Kidney (tissue), 14 donors: ENCODE measurements around the gene SGSH. TPM values are rescaled to one million over a fixed set of nuclear protein-coding genes. Genes with fewer than 3 reads are reported as not detected.

Source experiments
- DNase-seq, 5 donors: peaks; one replicate each; pipeline ENCODE4 v3.0.0-alpha.2; 2013 to 2020
- FAIRE-seq: peaks from 2 replicates; lab custom pipeline; 2012; peaks lifted over from hg19 to GRCh38; lab: Jason Lieb, UNC
- H3K27ac ChIP-seq, 2 donors: one replicate each; pipeline ENCODE4 v1.7.0; 2013; ENCODE audit warnings: low read depth in 2 of 2, low read length in 2 of 2, inconsistent platforms in 1 of 2
- H3K27me3 ChIP-seq: one replicate; pipeline ENCODE4 v1.7.1; 2013; ENCODE audit warnings: low read length, inconsistent platforms; ENCODE audit not compliant: control insufficient read depth, insufficient read depth
- H3K36me3 ChIP-seq, 3 donors: one replicate each; pipeline versions ENCODE4 v1.7.0 to v1.7.1; 2013; ENCODE audit warnings: low read length in 3 of 3, control low read depth in 1 of 3, inconsistent platforms in 1 of 3; ENCODE audit not compliant: insufficient read depth in 3 of 3, control insufficient read depth in 2 of 3
- H3K4me1 ChIP-seq, 3 donors: one replicate each; pipeline versions ENCODE4 v1.7.0 to v1.7.1; 2013; ENCODE audit warnings: low read length in 3 of 3, inconsistent platforms in 1 of 3, low read depth in 1 of 3; ENCODE audit not compliant: control insufficient read depth in 2 of 3, insufficient read depth in 2 of 3
- H3K4me3 ChIP-seq, 3 donors: one replicate each; pipeline versions ENCODE4 v1.7.0 to v1.8.1; 2013; ENCODE audit warnings: low read length in 3 of 3, control low read depth in 1 of 3, inconsistent platforms in 1 of 3
- H3K9ac ChIP-seq, 3 donors: one replicate each; pipeline versions ENCODE4 v1.7.0 to v1.7.1; 2013; ENCODE audit warnings: low read length in 3 of 3, control low read depth in 1 of 3, inconsistent platforms in 1 of 3
- H3K9me3 ChIP-seq, 3 donors: one replicate each; pipeline versions ENCODE4 v1.7.0 to v1.7.1; 2013; ENCODE audit warnings: low read length in 3 of 3, control low read depth in 1 of 3, inconsistent platforms in 1 of 3; ENCODE audit not compliant: control insufficient read depth in 2 of 3, insufficient read depth in 1 of 3
- CTCF ChIP-seq: IDR thresholded peaks from 3 replicates; pipeline ENCODE4 v1.5.1; 2012; ENCODE audit warnings: mild to moderate bottlenecking, moderate library complexity, borderline replicate concordance; ENCODE audit not compliant: insufficient read depth; ENCODE audit errors: extremely low read depth
- intact Hi-C: fragments of 100-400 bp; cut with DNase I; formaldehyde crosslinking; loops from one replicate; pipeline ENCODE4 v1.11.1; 2022
- polyA plus RNA-seq: library from polyadenylated mRNA; stranded (reverse); fragments of 350-450 nt; fragmentation: Illumina TruSeq; extraction: RNeasy Lipid Tissue Mini Kit (QIAGEN cat#74804); gene quantifications from one replicate; pipeline ENCODE4 v1.2.3, GENCODE V29; 2014; ENCODE audit warnings: low read depth, low replicate concordance; ENCODE audit not compliant: insufficient read depth
- total RNA-seq: library from RNA; stranded (reverse); fragmentation: NEBNext Ultra II Directional; extraction: Animal tissue kit (Norgen Biotek cat#: 25700); gene quantifications from one replicate; pipeline ENCODE4 v1.2.1, GENCODE V29; 2021
- donor health status: control.
- donor health status: control.
- donor health status: control.
- donor health status: control.
- donor health status: control.
- donor health status: DM: yes; HTN: yes; CAD: no.
- donor health status: Normal renal cell carcinoma (clear cell type).

Gene SGSH
- total and polyA plus RNA-seq, 2 donors from 2014 or later, result 25.9 to 63.2 TPM

DNA sequence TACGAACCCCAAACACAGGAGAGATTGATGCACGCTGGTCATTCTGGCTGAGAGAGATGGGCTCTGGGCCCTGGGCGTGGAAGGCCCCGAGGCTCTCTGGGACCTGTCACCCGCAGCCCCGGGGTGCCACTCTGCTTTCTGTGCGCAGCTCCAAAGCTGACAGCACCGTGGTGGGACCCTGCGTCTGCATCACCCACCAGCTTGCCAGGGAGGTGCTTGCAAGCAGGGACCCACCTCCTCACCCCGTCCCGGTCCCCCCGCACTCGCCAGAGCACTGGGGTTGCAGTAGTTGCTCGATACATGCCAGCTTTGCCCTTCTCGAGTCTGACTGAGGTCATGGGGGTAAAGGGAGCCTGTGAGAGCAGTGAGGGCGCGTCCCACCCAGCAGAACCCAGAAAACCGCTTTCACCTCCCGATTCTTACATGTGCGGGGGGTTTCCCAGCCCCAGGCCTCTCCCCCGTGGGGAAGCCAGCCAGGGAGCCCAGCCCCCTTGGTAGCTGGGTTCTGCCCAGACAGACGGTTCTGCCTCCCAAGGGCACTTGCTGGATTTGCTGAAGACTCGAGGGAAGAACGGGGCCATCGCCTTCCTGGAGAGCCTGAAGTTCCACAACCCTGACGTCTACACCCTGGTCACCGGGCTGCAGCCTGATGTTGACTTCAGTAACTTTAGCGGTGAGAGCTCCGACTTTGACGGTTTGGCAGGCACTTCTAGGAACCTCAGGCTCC, 37.9 kb downstream of the SGSH start:
- H3K4me1 ChIP-seq, result no peaks in the 10 kb centered on the region
- no peak overlapping the region for H3K9ac ChIP-seq
- no peaks in the 10 kb centered on the region for H3K27me3 ChIP-seq
- no peak for FAIRE-seq
- no peak overlapping the region for H3K4me3 ChIP-seq
- DNase-seq, result no peak
- intact Hi-C loops, result no loop called here
- H3K36me3 ChIP-seq, result no peaks in the 10 kb centered on the region
- no peak overlapping the region for H3K27ac ChIP-seq
- no peak for TF ChIP-seq CTCF
- H3K9me3 ChIP-seq, result no peaks in the 10 kb centered on the region

GRCh38 chr17:80181431-80181830, 38.7 kb downstream of the SGSH start:
- no peak overlapping the region for H3K9ac ChIP-seq
- no peaks in the 10 kb centered on the region for H3K4me1 ChIP-seq
- intact Hi-C loops, result no loop called here
- TF ChIP-seq CTCF, result no peak
- DNase-seq (no peak), FAIRE-seq (no peak)
- H3K4me3 ChIP-seq, result no peak overlapping the region
- H3K27me3 ChIP-seq, result no peaks in the 10 kb centered on the region
- no peaks in the 10 kb centered on the region for H3K36me3 ChIP-seq
- no peaks in the 10 kb centered on the region for H3K9me3 ChIP-seq
- H3K27ac ChIP-seq, result no peak overlapping the region

DNA sequence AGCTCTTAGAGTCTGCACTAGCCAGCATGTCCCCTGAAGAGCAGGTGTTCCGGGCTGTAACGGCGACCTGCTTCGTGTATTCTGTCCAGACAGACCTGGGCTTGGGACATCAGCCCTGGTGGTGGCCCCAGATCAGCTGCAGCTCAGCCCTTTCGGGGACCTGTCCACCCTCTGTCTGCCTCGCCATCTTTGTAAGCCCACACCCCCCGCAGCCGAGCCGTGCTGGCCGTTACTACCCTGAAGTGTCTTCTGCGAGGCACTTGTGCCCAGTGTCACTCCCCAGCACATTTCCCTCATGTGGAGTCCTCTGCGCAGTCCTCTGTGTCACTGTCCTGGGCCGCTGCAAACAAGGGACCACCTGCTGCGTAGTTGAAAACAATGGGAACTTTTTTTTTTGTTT, 39.9 kb downstream of the SGSH start:
- Histone ChIP-seq H3K27ac (no peak overlapping the region), H3K27me3 (no peaks in the 10 kb centered on the region), H3K4me1 (no peaks in the 10 kb centered on the region), H3K9me3 (no peaks in the 10 kb centered on the region), H3K36me3 (no peaks in the 10 kb centered on the region), H3K4me3 (no peak overlapping the region), H3K9ac (no peak overlapping the region)
- TF ChIP-seq CTCF, result no peak
- DNase-seq (no peak), FAIRE-seq (no peak)
- intact Hi-C loops, result no loop called here
